Brain microvascular endothelial cell (primary cell): ENCODE results near the gene GNAL.

Experiments
- DNase-seq: peaks from one replicate; pipeline ENCODE4 v3.0.0-alpha.2; 2020
- H3K27ac ChIP-seq: fragments of 250-450 bp; sonication (Bioruptor Pico); 2 replicates; pipeline ENCODE4 v1.5.1; 2020; ENCODE audit warnings: mild to moderate bottlenecking, moderate library complexity
- H3K27me3 ChIP-seq: fragments of 250-450 bp; sonication (Bioruptor Pico); replicated peaks from 2 replicates; pipeline ENCODE4 v1.5.1; 2020; ENCODE audit warnings: mild to moderate bottlenecking
- H3K36me3 ChIP-seq: fragments of 250-450 bp; sonication (Bioruptor Pico); replicated peaks from 2 replicates; pipeline ENCODE4 v1.5.1; 2020; ENCODE audit warnings: mild to moderate bottlenecking
- H3K4me3 ChIP-seq: 2 replicates; pipeline ENCODE4 v1.5.1; 2011; ENCODE audit warnings: low read depth, mild to moderate bottlenecking, control low read depth, low read length, moderate library complexity
- in situ Hi-C: cut with HindIII; loops from 2 replicates; pipeline ENCODE4 v1.10.0; 2017; ENCODE audit warnings: low sequenced_read_pairs, low pct_ligation_motif_present
- TF ChIP-seq, protein P1 (sequence below): IDR thresholded peaks from 2 replicates; pipeline ENCODE4 v1.5.1; 2011; ENCODE audit warnings: low read depth, mild to moderate bottlenecking, moderate library complexity, low read length, control low read depth, inconsistent platforms; ENCODE audit errors: missing control alignments

Gene GNAL

DNA sequence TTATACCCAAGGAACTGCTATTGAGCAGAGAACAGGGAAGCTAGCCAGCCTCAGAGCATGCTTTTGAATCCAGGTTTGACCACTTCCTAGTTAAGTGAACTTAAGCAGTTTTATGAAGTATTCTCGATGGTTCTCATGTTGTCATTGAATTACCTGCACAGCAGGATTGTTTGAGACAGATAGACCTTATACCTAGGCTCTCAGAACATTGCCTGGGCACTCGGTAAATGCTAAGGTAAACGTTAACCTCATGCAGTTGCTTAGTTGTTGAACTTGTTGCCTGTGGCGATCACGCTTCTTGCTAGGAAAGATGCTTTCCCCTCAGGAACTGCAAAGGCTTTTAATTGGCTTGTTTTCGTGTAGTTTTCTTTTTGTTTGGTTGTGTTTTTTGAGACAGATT is 128.2 kb downstream of the GNAL start:
- in situ Hi-C loops: no loop called here
- no peak for DNase-seq
- Histone ChIP-seq H3K36me3 (no peaks in the 10 kb centered on the region), H3K4me3 (no peak overlapping the region), H3K27ac (no peak overlapping the region), H3K27me3 (no peaks in the 10 kb centered on the region)
- TF ChIP-seq, protein P1, sequence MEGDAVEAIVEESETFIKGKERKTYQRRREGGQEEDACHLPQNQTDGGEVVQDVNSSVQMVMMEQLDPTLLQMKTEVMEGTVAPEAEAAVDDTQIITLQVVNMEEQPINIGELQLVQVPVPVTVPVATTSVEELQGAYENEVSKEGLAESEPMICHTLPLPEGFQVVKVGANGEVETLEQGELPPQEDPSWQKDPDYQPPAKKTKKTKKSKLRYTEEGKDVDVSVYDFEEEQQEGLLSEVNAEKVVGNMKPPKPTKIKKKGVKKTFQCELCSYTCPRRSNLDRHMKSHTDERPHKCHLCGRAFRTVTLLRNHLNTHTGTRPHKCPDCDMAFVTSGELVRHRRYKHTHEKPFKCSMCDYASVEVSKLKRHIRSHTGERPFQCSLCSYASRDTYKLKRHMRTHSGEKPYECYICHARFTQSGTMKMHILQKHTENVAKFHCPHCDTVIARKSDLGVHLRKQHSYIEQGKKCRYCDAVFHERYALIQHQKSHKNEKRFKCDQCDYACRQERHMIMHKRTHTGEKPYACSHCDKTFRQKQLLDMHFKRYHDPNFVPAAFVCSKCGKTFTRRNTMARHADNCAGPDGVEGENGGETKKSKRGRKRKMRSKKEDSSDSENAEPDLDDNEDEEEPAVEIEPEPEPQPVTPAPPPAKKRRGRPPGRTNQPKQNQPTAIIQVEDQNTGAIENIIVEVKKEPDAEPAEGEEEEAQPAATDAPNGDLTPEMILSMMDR: no peak

DNA sequence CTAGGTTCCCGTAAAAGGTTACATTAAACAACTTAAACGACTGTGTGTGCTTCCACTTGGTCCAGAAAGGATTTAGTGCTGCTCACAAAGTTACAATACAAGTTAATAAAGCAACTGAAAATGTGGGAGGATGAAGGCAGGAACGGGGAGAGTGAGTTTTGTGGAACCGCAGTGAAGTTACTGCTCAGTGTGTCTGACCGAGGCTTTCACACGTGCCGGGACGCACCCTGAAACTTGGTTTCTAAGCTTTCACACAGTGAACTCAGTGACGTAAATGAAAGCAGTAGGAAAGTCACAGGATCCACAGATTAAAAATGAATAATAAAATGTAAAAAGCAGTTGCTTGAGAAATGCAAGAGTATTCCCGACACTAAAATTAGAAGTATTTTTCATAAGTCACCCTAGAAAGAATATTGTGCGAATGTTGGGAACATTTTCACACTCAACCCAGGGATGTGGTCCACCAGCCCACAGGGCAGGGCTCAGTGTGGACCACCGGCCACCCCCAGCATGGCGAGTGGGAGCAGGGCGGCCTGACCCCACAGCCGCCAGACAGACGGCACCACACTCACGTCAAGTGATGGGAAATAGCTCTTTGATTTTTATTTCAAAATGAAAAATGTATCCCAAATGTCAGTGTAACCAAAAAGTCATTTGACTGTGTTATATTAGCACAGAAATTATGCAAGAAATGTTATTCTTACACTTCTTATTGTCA is 129.6 kb downstream of the GNAL start:
- Histone ChIP-seq H3K27ac (no peak overlapping the region), H3K4me3 (no peak overlapping the region), H3K27me3 (no peaks in the 10 kb centered on the region), H3K36me3 (no peaks in the 10 kb centered on the region)
- no peak for DNase-seq
- in situ Hi-C loops: no loop called here
- TF ChIP-seq, protein P1: no peak

DNA sequence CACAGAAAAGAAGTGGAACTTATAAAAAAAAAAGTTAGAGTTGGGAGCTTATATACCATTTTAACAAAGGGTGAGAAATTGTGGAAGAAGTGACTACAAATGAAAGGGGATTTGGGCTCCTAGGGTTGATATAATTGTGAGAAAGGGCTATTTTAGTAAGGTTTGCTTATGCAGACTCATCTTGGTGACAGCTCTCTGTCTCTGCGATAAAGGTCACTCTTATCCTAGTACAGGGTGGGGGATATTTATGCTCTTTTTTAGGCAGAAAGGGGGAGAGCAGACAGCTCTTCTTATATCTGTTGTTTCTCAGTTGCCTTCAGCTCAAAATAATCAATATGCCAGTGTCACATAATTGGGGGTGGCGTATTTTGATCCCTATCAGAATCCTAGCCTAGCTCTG is 130.9 kb downstream of the GNAL start:
- Histone ChIP-seq H3K4me3 (no peak overlapping the region), H3K36me3 (no peaks in the 10 kb centered on the region), H3K27ac (no peak overlapping the region), H3K27me3 (no peaks in the 10 kb centered on the region)
- in situ Hi-C loops: no loop called here
- TF ChIP-seq, protein P1: no peak
- DNase-seq: no peak

DNA sequence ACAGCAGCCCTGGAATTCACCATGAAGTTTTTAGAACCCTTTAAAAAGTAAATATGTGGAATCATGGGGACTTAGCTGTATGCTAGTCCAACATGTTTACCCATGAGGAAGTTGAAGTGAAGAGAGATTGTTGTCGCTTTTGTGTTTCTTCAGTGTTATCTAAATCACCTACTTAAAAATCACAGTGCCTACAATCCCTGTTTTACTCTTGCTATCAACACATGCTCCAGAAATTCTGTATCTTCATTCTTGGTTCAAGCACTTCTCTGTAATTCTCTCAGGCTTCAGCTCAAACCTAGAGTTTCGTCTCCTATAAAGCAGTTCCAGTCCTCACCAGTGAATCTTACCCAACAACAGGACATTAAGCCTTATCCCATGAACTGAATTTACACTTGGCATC is 131.6 kb downstream of the GNAL start:
- TF ChIP-seq, protein P1: no peak
- no peak overlapping the region for H3K27ac ChIP-seq

DNA sequence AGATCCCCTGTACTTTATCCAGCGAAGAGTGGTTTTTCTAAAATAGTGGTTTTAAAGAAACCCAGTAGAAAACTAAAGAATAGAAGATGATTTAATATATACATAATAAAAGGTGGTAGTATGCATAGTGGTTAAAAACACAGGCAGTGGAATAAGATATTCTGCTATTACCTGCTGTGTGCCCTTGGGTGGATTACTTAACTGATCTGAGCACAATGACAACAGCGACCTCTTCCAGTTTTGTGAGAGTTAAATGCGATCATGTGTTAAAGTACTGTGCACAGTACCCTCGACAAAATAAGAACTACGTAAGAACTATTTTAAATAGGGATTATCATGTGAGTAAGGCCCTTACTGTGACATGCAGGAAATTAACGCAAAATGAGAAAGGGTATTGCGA is 132.1 kb downstream of the GNAL start:
- H3K36me3 ChIP-seq: no peaks in the 10 kb centered on the region
- no peak overlapping the region for H3K4me3 ChIP-seq
- in situ Hi-C loops: no loop called here
- no peaks in the 10 kb centered on the region for H3K27me3 ChIP-seq
- DNase-seq: no peak
- no peak overlapping the region for H3K27ac ChIP-seq
- TF ChIP-seq, protein P1: no peak

More for the DNA sequence above, 131.6 kb downstream of the GNAL start:
- Histone ChIP-seq H3K4me3 (no peak overlapping the region), H3K27me3 (no peaks in the 10 kb centered on the region), H3K36me3 (no peaks in the 10 kb centered on the region)
- no peak for DNase-seq
- in situ Hi-C loops: no loop called here
